Astrocyte (in vitro differentiated cells and primary cell): ENCODE measurements around the gene TBC1D8B.

Experiments
- EZH2 ChIP-seq: IDR thresholded peaks from 2 replicates; pipeline ENCODE4 v1.6.1; 2012; ENCODE audit warnings: mild to moderate bottlenecking, low read length, inconsistent platforms; ENCODE audit not compliant: insufficient read depth
- TF ChIP-seq, protein P1 (sequence below): IDR thresholded peaks from 2 replicates; pipeline ENCODE4 v1.5.1; 2011; ENCODE audit warnings: low read depth, mild to moderate bottlenecking, inconsistent platforms, low read length, moderate library complexity; ENCODE audit not compliant: insufficient read depth

DNA sequence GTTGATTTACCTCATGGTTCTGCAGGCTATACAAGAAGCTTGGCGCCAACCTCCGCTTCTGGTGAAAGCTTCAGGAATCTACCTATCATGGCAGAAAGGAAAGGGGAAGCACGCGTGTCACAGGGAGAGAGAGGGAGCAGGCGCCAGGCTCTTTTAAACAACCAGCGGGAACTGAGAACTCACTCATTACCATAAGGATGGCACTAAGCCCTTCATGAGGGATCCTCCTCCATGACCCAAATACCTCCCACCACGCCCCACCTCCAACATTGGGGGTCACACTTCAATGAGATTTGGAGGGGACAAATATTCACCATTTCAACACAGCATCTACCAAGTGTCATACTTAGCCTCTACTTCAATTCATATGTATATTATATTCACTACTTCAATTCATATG lies 18.8 kb upstream of the TBC1D8B start:
- TF ChIP-seq, protein P1, sequence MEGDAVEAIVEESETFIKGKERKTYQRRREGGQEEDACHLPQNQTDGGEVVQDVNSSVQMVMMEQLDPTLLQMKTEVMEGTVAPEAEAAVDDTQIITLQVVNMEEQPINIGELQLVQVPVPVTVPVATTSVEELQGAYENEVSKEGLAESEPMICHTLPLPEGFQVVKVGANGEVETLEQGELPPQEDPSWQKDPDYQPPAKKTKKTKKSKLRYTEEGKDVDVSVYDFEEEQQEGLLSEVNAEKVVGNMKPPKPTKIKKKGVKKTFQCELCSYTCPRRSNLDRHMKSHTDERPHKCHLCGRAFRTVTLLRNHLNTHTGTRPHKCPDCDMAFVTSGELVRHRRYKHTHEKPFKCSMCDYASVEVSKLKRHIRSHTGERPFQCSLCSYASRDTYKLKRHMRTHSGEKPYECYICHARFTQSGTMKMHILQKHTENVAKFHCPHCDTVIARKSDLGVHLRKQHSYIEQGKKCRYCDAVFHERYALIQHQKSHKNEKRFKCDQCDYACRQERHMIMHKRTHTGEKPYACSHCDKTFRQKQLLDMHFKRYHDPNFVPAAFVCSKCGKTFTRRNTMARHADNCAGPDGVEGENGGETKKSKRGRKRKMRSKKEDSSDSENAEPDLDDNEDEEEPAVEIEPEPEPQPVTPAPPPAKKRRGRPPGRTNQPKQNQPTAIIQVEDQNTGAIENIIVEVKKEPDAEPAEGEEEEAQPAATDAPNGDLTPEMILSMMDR: no peak
- TF ChIP-seq EZH2: no peak
